Endothelial cell (in vitro differentiated cells): ENCODE results near the gene MYF6. TPM values are rescaled to one million over a fixed set of nuclear protein-coding genes. Genes with fewer than 3 reads are reported as not detected.

Experiments
- DNase-seq: peaks from one replicate; pipeline ENCODE4 v3.0.0; 2021; ENCODE audit warnings: low spot score
- H3K27ac Mint-ChIP-seq: one replicate; pipeline ENCODE4 v1.8.0; 2021; ENCODE audit warnings: mixed read lengths, inconsistent platforms; ENCODE audit not compliant: unreplicated experiment
- H3K27me3 Mint-ChIP-seq: one replicate; pipeline ENCODE4 v1.8.0; 2021; ENCODE audit warnings: mild to moderate bottlenecking, moderate library complexity, mixed read lengths, inconsistent platforms; ENCODE audit not compliant: unreplicated experiment
- H3K36me3 Mint-ChIP-seq: one replicate; pipeline ENCODE4 v1.8.0; 2021; ENCODE audit warnings: mild to moderate bottlenecking, low read depth, mixed read lengths, inconsistent platforms; ENCODE audit not compliant: unreplicated experiment
- H3K4me1 Mint-ChIP-seq: one replicate; pipeline ENCODE4 v1.8.0; 2021; ENCODE audit warnings: mild to moderate bottlenecking, mixed read lengths, inconsistent platforms; ENCODE audit not compliant: unreplicated experiment
- H3K4me3 Mint-ChIP-seq: one replicate; pipeline ENCODE4 v1.8.0; 2021; ENCODE audit warnings: mild to moderate bottlenecking, mixed read lengths, inconsistent platforms; ENCODE audit not compliant: unreplicated experiment
- H3K9me3 Mint-ChIP-seq: one replicate; pipeline ENCODE4 v1.8.0; 2021; ENCODE audit warnings: mixed read lengths, inconsistent platforms; ENCODE audit not compliant: unreplicated experiment
- CTCF ChIP-seq: fragments of 200-600 bp; sonication (generic); IDR thresholded peaks from one replicate; pipeline ENCODE4 v1.5.0; 2021; ENCODE audit warnings: antibody characterized with exemption; ENCODE audit not compliant: unreplicated experiment
- total RNA-seq: library from RNA; stranded (reverse); fragmentation: NEBNext Ultra II Directional; extraction: Animal tissue kit (Norgen Biotek cat#: 25700); gene quantifications from one replicate; pipeline ENCODE4 v1.2.1, GENCODE V29; 2021; ENCODE audit not compliant: unreplicated experiment

The MYF6 gene
- total RNA-seq, 1 donor from 2014 or later = 0.31 TPM

DNA sequence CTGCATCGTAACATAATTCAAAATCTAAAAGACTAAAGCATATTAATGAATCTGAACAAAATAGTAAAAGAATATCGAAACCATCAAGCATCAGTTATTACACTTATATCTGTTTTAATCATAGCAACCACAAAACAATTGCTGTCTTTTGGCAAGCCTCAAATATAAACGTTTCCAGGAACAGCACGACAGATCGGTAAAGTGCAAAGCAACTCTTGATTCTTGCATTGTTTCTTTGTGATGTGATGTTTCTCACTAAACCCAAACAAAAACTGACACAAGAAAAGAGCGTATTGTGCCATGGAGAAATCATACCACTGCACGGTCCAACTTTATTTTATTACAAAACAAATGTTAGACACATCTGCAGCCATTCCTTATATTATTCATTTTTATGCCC, 9.2 kb upstream of the MYF6 start:
- no peak overlapping the region for H3K27ac Mint-ChIP-seq
- no peak overlapping the region for H3K4me3 Mint-ChIP-seq
- peaks cover 18% of the 10 kb centered on the region for H3K4me1 Mint-ChIP-seq
- TF ChIP-seq CTCF = no peak
- peaks cover 1% of the 10 kb centered on the region for H3K27me3 Mint-ChIP-seq
- H3K9me3 Mint-ChIP-seq = no peaks in the 10 kb centered on the region
- DNase-seq = no peak
- H3K36me3 Mint-ChIP-seq = no peaks in the 10 kb centered on the region

- Mint-ChIP-seq H3K9me3 (no peaks in the 10 kb centered on the region), H3K27ac (no peak overlapping the region), H3K4me3 (no peak overlapping the region), H3K4me1 (peaks cover 22% of the 10 kb centered on the region), H3K27me3 (peaks cover 2% of the 10 kb centered on the region), H3K36me3 (no peaks in the 10 kb centered on the region)
- TF ChIP-seq CTCF = no peak
- DNase-seq = no peak
These were observed 8.4 kb upstream of the MYF6 start for GRCh38 chr12:80698847-80699542.

GRCh38 chr12:80700327-80700726, 7.1 kb upstream of the MYF6 start:
- H3K36me3 Mint-ChIP-seq = no peaks in the 10 kb centered on the region
- no peak overlapping the region for H3K4me3 Mint-ChIP-seq
- no peak for TF ChIP-seq CTCF
- H3K27ac Mint-ChIP-seq = no peak overlapping the region
- no peaks in the 10 kb centered on the region for H3K9me3 Mint-ChIP-seq
- no peak for DNase-seq
- peaks cover 22% of the 10 kb centered on the region for H3K4me1 Mint-ChIP-seq
- peaks cover 4% of the 10 kb centered on the region for H3K27me3 Mint-ChIP-seq

GRCh38 chr12:80701388-80701787, 6.0 kb upstream of the MYF6 start:
- Mint-ChIP-seq H3K27ac (no peak overlapping the region), H3K4me1 (peaks cover 22% of the 10 kb centered on the region), H3K36me3 (no peaks in the 10 kb centered on the region), H3K4me3 (no peak overlapping the region), H3K9me3 (no peaks in the 10 kb centered on the region), H3K27me3 (peaks cover 5% of the 10 kb centered on the region)
- no peak for DNase-seq
- no peak for TF ChIP-seq CTCF

DNA sequence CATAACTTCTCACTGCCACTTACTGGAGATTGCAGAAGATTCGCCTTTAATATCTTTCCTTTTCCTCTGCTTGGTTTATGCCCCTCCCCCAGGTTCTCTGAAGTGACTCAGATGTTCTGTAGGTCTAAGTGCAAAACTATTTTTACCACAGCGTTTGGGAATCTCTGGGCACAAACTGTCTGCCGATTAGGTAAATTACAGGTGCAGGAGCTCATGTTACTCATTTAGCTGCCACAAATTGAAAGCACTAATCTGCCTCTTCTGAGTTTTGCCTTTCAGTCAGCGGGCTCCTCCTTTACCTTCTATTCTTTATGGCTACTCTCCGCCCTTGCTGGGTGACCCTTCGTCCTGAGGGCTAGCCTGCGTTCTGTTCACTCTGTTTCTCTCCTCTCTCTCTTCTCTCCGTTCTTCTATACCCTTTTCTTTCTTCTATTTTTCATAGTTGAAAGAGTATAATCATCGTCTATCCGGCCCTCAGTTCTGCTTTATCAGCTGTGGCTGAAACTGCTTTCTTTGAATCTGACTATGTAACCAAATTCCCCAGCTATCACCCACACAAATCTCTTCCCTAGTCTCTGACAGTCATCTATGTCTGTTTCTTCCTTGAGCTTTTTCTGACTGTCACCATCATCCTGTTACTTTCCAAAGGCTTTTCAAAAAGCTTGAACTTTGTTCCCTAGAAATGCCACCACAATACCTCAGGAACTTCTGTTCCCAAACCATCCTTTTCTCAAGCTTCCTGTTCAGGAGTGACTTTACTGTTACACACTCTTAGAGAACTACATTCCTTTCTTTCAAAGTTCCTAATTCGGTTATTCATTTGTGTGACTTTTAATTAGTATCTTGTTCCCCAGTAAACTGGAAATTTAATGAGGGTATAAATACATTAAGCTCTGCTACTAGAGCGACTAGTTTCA, 4.3 kb upstream of the MYF6 start:
- Mint-ChIP-seq H3K27me3 (peaks cover 6% of the 10 kb centered on the region), H3K4me3 (no peak overlapping the region), H3K27ac (no peak overlapping the region), H3K36me3 (no peaks in the 10 kb centered on the region), H3K9me3 (no peaks in the 10 kb centered on the region), H3K4me1 (peaks cover 37% of the 10 kb centered on the region)
- DNase-seq = no peak
- no peak for TF ChIP-seq CTCF
